ENCODE measurements around the gene HOXA3.
A peak's percentile ranks its signal among the peaks of the same experiment; 100 is the strongest.

Gene HOXA3

DNA sequence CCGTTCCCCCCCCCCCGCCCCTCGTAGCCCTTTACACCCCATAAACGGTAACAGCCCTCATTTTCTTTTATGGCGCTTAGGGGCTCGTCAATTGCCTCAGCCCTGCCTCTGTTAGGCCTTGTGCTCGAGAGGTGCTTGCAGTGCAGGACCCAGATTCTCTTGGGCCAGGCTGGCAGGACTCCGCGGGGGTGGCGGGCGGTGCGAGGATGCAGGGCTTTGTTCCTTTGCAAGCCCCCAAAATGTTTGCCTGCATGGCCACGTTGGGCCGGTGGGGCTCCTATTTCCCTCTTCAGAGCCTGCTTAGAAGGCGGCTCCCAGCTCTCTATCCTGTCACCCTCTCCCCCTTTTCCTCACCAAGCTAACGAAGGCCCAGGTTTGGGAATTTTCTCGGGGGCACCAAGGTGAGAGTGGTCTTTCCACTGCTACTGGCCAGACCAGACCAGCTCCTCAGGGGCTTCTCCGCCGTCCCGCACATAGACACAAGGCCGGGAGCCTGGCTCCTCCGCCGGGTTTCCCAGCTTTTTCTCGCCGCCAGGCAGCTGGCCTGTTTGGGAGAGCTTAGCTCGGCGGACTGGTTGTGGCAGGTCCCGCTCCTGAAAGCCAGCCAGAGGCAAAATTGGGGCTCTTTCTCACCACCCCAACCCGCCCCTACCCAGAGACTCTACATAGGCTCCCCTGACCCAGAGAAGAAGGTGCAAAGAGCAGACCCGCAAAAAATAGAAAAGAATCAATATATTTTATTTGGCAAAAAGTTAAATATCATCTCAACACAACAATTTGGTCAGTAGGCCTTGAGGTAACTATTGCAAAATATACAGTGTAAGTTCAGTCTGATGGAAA, 9.6 kb upstream of the HOXA3 start:
- H3K4me1 ChIP-seq (ENCODE audit: control insufficient read depth, insufficient read depth, low read length, unreplicated experiment): no peaks in the 10 kb centered on the region
- no peaks in the 10 kb centered on the region for H3K36me3 ChIP-seq (ENCODE audit: insufficient read depth, low read length)
- no peak overlapping the region for H2AFZ ChIP-seq (ENCODE audit: low read length, unreplicated experiment)
- H3K27ac ChIP-seq (ENCODE audit: low read depth, low read length): no peak overlapping the region
- H3K27me3 ChIP-seq (ENCODE audit: insufficient read depth, low read length): peaks cover 95% of the 10 kb centered on the region
- H3K79me2 ChIP-seq (ENCODE audit: control insufficient read depth, insufficient read depth, low read length, unreplicated experiment): no peaks in the 10 kb centered on the region
- H3K4me3 ChIP-seq (ENCODE audit: low read depth, low read length): no peak overlapping the region

DNA sequence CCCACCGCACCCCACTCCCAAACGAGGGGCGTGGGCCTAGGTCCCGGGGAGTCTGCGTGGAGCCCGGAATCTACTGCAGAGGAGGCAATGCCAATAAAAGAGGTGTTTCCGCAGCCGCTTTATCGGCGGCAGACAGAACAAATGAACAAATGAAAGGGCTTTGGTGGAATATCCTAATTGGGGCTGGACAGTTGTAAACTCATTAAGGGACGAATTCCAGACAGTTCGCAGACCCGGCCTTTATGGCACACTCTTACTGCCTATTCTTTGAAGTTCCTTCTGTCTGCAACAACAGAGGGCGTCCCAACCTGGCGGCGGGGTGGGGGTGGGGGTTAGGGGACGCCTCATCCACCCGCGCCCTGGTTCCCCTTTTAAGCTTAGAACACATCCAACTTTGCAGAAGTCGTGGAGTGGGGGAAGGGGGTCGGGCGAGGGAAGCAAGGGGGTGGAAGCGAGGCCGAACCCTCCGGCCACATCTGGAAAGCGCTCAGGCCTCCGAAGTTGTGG, 8.9 kb upstream of the HOXA3 start:
- Histone ChIP-seq H3K27ac (ENCODE audit: low read depth, low read length) (no peak overlapping the region), H3K79me2 (ENCODE audit: control insufficient read depth, insufficient read depth, low read length, unreplicated experiment) (no peaks in the 10 kb centered on the region), H3K27me3 (ENCODE audit: insufficient read depth, low read length) (peaks cover 95% of the 10 kb centered on the region), H3K4me1 (ENCODE audit: control insufficient read depth, insufficient read depth, low read length, unreplicated experiment) (no peaks in the 10 kb centered on the region), H3K36me3 (ENCODE audit: insufficient read depth, low read length) (no peaks in the 10 kb centered on the region), H2AFZ (ENCODE audit: low read length, unreplicated experiment) (peak overlapping the region; percentile 70), H3K4me3 (ENCODE audit: low read depth, low read length) (peak overlapping the region; percentile 80)

DNA sequence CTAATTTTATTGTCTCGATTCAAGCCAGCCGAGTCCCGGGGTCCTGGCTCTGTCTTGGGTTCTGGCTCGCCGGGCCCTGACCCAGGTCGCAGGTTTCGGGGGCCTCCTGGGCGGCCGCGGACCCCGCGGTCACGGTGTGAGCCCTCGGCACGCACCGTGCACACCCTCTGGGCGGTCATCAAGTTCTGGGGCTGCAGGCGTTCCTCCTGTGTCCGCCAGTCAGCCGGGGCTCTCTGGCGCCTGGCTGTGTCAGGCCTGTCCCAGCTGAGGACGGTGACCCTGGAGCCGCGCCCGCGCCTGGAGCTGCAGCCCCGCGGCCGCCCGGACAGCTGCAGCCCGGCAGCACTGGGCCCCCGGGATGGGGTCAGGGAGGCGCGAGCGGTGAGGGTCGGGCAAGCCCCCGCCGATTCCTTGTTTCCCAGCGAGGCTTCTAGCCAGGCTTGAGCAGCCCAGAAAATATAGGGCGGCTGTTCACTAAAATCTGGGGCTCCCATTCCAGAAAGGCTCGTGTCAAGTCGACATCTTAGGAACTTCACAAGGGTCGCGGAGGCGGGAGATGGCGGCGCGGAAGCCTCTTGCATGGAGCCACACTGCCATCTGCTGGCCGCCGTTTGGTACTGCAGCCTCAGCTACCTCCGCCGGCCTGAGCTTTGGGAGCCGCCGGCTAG, 8.3 kb upstream of the HOXA3 start:
- Histone ChIP-seq H3K36me3 (ENCODE audit: insufficient read depth, low read length) (no peaks in the 10 kb centered on the region), H2AFZ (ENCODE audit: low read length, unreplicated experiment) (peak overlapping the region; percentile 87), H3K4me1 (ENCODE audit: control insufficient read depth, insufficient read depth, low read length, unreplicated experiment) (no peaks in the 10 kb centered on the region), H3K27me3 (ENCODE audit: insufficient read depth, low read length) (peaks cover 95% of the 10 kb centered on the region), H3K4me3 (ENCODE audit: low read depth, low read length) (peak overlapping the region; percentile 80), H3K27ac (ENCODE audit: low read depth, low read length) (no peak overlapping the region), H3K79me2 (ENCODE audit: control insufficient read depth, insufficient read depth, low read length, unreplicated experiment) (no peaks in the 10 kb centered on the region)

DNA sequence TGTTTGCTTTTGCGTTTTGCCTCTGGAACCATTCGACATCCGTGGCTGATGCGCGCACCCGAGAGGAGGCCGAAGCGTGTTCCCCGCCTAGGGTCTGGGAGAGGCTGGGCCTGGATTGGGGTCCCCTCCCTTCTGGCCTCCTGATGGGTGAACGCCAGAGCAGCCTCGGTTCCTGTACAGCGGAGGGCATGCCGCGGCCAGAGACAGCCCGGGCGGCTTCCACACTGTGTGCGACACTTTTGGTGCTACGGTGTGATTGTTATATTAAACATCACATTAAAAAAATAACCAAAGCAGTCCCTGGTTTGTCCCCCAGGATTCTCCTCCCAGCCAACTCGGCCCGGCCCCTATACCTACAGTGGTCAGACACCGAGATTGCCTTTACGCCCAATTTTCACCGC, 7.8 kb upstream of the HOXA3 start:
- Histone ChIP-seq H2AFZ (ENCODE audit: low read length, unreplicated experiment) (peak overlapping the region; percentile 87), H3K79me2 (ENCODE audit: control insufficient read depth, insufficient read depth, low read length, unreplicated experiment) (no peaks in the 10 kb centered on the region), H3K36me3 (ENCODE audit: insufficient read depth, low read length) (no peaks in the 10 kb centered on the region), H3K27me3 (ENCODE audit: insufficient read depth, low read length) (peaks cover 95% of the 10 kb centered on the region), H3K27ac (ENCODE audit: low read depth, low read length) (no peak overlapping the region), H3K4me1 (ENCODE audit: control insufficient read depth, insufficient read depth, low read length, unreplicated experiment) (no peaks in the 10 kb centered on the region), H3K4me3 (ENCODE audit: low read depth, low read length) (peak overlapping the region; percentile 80)

DNA sequence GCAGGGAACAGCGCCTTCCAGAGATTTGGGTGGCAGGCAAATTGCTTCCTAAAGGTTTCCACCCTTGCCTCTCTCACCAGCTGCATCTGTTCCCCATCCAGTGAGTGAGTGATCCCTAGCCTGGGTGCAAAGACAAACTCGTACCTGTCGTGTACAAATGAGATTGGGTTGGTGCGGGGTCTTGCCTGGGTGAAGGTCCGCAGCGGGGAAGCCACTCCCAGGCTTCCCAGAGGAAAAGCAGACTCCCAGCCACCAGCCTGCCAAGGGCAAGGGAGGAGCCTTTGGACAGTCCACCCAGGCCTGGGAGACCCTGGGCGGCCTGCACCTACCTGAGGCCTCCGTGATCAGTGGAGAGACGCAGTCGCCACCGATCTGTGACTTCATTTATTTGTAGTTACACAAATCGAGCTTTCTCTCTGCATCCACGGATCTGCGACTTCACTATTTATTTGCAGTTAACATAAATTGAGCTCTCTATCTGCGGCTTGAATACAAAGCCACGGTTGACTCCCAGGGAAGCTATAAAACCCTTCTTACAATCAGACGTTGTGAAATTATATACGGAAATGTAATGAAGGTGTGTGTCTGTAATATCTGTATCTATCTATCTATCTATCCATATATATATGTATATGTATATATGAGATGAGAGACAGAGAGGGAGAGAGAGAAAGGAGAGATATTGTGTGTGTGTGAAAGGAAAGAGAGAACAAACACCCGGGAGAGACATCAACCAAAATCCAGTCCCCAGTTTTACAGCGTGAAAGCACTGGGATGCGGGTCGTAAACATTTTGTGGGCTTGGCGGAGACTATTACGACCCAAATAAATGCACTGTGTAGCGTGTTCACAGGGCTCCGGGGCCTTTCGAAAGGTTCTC, 7.1 kb upstream of the HOXA3 start:
- H3K27ac ChIP-seq (ENCODE audit: low read depth, low read length): no peak overlapping the region
- no peaks in the 10 kb centered on the region for H3K79me2 ChIP-seq (ENCODE audit: control insufficient read depth, insufficient read depth, low read length, unreplicated experiment)
- no peaks in the 10 kb centered on the region for H3K36me3 ChIP-seq (ENCODE audit: insufficient read depth, low read length)
- no peak overlapping the region for H3K4me3 ChIP-seq (ENCODE audit: low read depth, low read length)
- peaks cover 95% of the 10 kb centered on the region for H3K27me3 ChIP-seq (ENCODE audit: insufficient read depth, low read length)
- H3K4me1 ChIP-seq (ENCODE audit: control insufficient read depth, insufficient read depth, low read length, unreplicated experiment): no peaks in the 10 kb centered on the region
- no peak overlapping the region for H2AFZ ChIP-seq (ENCODE audit: low read length, unreplicated experiment)

DNA sequence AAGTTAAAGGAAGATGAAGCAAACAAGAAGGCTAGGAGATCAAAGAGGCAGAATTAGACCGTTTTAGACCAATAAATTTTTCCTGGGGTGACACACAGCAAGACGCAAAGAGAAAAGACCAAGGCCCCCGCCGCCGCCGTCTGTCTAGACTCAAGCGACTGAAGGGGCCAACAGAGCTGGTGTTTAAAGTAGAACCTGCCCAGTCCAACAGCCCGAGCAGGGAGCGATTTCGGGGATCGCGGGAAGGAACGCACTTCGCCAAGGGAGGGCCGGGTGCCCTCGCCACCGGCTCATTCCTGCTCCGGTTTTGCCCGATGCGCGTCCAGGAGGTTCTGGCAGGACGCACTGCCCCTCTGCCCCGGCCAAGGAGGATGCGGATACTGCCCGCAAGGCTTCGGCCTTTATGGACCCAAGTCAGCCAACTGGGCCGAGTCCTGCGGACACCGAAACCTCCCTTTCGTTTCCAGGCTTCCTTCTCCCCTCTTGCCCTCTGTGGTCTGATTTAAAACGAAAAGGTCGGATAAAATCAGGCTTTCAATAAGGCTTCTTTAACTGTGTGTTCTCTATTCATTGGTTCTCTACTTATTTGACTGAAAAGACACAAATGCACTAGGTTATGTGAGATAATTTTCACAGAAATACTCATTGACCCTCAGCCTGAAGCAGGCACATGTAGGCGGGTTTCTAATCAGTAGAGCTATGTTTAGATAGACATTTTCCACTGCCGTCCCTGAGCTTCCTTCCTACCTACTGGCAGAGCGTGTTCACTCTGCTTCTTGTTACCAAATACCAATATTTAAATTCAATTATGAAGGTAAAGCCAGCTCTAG, 6.3 kb upstream of the HOXA3 start:
- Histone ChIP-seq H3K27me3 (ENCODE audit: insufficient read depth, low read length) (peaks cover 95% of the 10 kb centered on the region), H2AFZ (ENCODE audit: low read length, unreplicated experiment) (no peak overlapping the region), H3K4me3 (ENCODE audit: low read depth, low read length) (no peak overlapping the region)

DNA sequence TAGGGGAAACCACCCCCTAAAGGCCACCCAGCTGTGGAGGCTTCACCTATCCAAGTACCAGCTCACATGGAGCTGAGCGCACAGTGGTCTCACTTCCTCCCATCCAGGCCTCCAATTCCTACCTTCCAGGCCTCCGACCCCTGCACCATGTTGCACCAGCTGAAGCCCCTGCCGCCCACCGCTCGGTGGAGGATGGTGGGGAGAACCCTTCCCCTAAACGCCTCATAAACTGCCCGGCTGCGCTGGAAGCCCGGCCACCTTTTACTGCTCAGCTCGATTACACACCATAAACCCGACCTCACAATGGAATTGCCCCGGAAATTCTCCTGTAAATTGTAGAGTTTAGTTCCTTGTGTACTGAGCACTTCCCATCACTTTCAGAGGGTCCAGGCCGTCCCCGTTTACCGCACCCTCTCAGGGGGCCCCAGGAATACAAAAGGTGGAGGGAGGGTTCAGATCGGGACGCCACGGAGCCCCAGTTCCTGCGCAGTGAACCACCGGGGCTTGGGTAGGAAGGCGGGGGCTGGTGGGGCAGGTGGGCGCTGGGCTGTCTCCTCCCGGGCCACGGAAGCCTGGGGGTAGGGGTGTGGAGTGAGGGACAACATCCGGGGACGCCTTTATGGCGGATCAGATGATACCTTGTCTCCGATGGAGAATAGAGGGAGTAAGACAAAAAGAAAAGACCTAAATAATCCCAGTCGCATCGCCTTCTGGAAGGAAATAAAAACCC, 5.5 kb upstream of the HOXA3 start:
- Histone ChIP-seq H3K27me3 (ENCODE audit: insufficient read depth, low read length) (peaks cover 95% of the 10 kb centered on the region), H2AFZ (ENCODE audit: low read length, unreplicated experiment) (no peak overlapping the region), H3K79me2 (ENCODE audit: control insufficient read depth, insufficient read depth, low read length, unreplicated experiment) (no peaks in the 10 kb centered on the region), H3K4me3 (ENCODE audit: low read depth, low read length) (no peak overlapping the region), H3K36me3 (ENCODE audit: insufficient read depth, low read length) (no peaks in the 10 kb centered on the region), H3K4me1 (ENCODE audit: control insufficient read depth, insufficient read depth, low read length, unreplicated experiment) (no peaks in the 10 kb centered on the region), H3K27ac (ENCODE audit: low read depth, low read length) (no peak overlapping the region)

More for the DNA sequence above, 6.3 kb upstream of the HOXA3 start:
- H3K36me3 ChIP-seq (ENCODE audit: insufficient read depth, low read length): no peaks in the 10 kb centered on the region
- no peaks in the 10 kb centered on the region for H3K79me2 ChIP-seq (ENCODE audit: control insufficient read depth, insufficient read depth, low read length, unreplicated experiment)
- no peak overlapping the region for H3K27ac ChIP-seq (ENCODE audit: low read depth, low read length)
- H3K4me1 ChIP-seq (ENCODE audit: control insufficient read depth, insufficient read depth, low read length, unreplicated experiment): no peaks in the 10 kb centered on the region

DNA sequence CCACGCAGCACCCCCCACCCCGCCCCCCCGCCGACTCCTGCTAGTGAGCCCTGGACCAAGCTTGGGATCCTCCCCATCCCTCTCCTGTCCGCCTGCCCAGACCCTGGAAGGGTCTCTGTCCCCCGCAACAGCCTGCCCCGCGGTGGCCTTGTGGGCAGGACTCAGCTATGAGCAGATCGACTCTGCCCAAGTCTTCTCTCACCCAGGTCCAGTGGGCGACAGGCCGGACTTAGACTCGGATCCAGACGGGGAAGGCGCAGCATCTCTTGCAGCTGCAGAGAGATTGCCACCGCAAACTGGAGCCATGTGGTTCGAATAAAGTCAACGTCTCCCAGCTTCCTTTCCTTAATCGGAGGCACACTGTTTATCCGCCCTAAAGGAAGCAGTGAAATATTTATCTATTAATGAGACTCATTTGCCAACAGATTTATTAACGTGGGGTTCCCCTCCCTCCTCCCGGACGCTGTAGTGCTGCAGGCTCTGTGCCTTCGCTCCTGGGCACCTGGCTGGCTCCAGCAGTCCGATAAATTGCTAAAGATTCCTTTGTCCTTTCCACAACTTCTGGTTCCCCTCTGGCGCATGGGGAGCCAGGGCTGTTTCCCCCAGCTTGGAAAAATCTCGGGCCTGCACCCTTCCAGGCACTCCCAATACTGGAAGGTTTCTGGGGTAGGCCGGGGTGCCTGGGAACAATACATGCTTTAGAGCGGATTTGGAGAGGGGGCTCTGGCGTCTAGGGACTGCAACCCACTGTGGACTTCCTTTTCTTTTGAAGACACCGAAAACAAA, 4.7 kb upstream of the HOXA3 start:
- H3K4me3 ChIP-seq (ENCODE audit: low read depth, low read length): no peak overlapping the region
- H3K79me2 ChIP-seq (ENCODE audit: control insufficient read depth, insufficient read depth, low read length, unreplicated experiment): no peaks in the 10 kb centered on the region
- peaks cover 95% of the 10 kb centered on the region for H3K27me3 ChIP-seq (ENCODE audit: insufficient read depth, low read length)
- no peak overlapping the region for H3K27ac ChIP-seq (ENCODE audit: low read depth, low read length)
- H3K36me3 ChIP-seq (ENCODE audit: insufficient read depth, low read length): no peaks in the 10 kb centered on the region
- no peak overlapping the region for H2AFZ ChIP-seq (ENCODE audit: low read length, unreplicated experiment)
- H3K4me1 ChIP-seq (ENCODE audit: control insufficient read depth, insufficient read depth, low read length, unreplicated experiment): no peaks in the 10 kb centered on the region

DNA sequence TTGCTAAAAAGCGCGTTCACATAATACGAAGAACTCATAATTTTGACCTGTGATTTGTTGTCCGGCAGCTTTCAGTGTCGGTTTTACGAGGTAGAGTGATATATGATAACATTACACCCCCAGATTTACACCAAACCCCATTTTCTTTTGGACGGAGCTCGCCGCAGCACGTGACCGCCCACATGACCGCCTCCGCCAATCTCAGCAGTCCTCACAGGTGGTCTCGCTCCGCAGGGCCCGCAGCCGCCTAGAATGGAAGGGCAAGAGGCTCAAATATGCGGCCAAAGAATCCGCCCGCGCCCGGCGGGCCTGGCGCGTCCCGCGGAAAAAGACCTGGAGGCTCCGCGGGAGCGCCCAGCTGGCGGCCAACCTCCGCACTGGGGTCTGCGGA, 4.1 kb upstream of the HOXA3 start, which contains the start of gene HOXA7:
Gene HOXA7, minus strand, starts transcription at position 168 of the 391 bp plus-strand sequence. Its CDS starts 130 bp downstream, at position 38.
- Histone ChIP-seq H3K27me3 (ENCODE audit: insufficient read depth, low read length) (peaks cover 97% of the 10 kb centered on the region), H3K27ac (ENCODE audit: low read depth, low read length) (no peak within 1 kb of the TSS), H3K4me3 (ENCODE audit: low read depth, low read length) (peak within 1 kb of the TSS; percentile 36; the same call in 1 of the 2 replicates), H3K36me3 (ENCODE audit: insufficient read depth, low read length) (no peaks in the 10 kb centered on the region), H2AFZ (ENCODE audit: low read length, unreplicated experiment) (no peak within 1 kb of the TSS), H3K4me1 (ENCODE audit: control insufficient read depth, insufficient read depth, low read length, unreplicated experiment) (no peaks in the 10 kb centered on the region), H3K79me2 (ENCODE audit: control insufficient read depth, insufficient read depth, low read length, unreplicated experiment) (no peaks in the 10 kb centered on the region)

All from ACC112 (cell line).